ENCODE measurements around the gene RELL1.

- no peak for TF ChIP-seq CTCF (IDR thresholded peaks at IDR 0.05; ENCODE audit: poor library complexity, severe bottlenecking)
- no peak for TF ChIP-seq MXI1 (conservative IDR thresholded peaks at IDR 0.05; ENCODE audit: poor library complexity, severe bottlenecking)
- no peak for TF ChIP-seq EZH2 (IDR thresholded peaks at IDR 0.05; ENCODE audit: borderline replicate concordance, insufficient read depth, low read length, poor library complexity, severe bottlenecking)
- TF ChIP-seq, protein P1, sequence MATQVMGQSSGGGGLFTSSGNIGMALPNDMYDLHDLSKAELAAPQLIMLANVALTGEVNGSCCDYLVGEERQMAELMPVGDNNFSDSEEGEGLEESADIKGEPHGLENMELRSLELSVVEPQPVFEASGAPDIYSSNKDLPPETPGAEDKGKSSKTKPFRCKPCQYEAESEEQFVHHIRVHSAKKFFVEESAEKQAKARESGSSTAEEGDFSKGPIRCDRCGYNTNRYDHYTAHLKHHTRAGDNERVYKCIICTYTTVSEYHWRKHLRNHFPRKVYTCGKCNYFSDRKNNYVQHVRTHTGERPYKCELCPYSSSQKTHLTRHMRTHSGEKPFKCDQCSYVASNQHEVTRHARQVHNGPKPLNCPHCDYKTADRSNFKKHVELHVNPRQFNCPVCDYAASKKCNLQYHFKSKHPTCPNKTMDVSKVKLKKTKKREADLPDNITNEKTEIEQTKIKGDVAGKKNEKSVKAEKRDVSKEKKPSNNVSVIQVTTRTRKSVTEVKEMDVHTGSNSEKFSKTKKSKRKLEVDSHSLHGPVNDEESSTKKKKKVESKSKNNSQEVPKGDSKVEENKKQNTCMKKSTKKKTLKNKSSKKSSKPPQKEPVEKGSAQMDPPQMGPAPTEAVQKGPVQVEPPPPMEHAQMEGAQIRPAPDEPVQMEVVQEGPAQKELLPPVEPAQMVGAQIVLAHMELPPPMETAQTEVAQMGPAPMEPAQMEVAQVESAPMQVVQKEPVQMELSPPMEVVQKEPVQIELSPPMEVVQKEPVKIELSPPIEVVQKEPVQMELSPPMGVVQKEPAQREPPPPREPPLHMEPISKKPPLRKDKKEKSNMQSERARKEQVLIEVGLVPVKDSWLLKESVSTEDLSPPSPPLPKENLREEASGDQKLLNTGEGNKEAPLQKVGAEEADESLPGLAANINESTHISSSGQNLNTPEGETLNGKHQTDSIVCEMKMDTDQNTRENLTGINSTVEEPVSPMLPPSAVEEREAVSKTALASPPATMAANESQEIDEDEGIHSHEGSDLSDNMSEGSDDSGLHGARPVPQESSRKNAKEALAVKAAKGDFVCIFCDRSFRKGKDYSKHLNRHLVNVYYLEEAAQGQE (IDR thresholded peaks at IDR 0.05; ENCODE audit: borderline replicate concordance) = no peak
- no peak for TF ChIP-seq EP300 (conservative IDR thresholded peaks at IDR 0.05; ENCODE audit: poor library complexity, severe bottlenecking)
- no peak for TF ChIP-seq TAF1 (IDR thresholded peaks at IDR 0.05; ENCODE audit: low read depth)
- TF ChIP-seq POLR2AphosphoS5 (IDR thresholded peaks at IDR 0.05) = no peak
Measured at GRCh38 chr4:37615720-37616063, 70.5 kb downstream of the RELL1 start.

Measured in neural cell (in vitro differentiated cells).